Cardiac muscle cell (in vitro differentiated cells and primary cell): ENCODE data around the gene CAPN9. TPM values are rescaled to one million over a fixed set of nuclear protein-coding genes. Genes with fewer than 3 reads are reported as not detected.

Experiments
- DNase-seq, 2 donors: peaks; one replicate each; pipeline versions ENCODE4 v3.0.0 to v3.0.0-alpha.2; 2010 to 2017; ENCODE audit warnings: low read depth in 1 of 2, low spot score in 1 of 2
- H3K27ac ChIP-seq: fragments of 200-600 bp; sonication (generic); 2 replicates; pipeline ENCODE4 v1.5.1; 2016
- H3K27me3 ChIP-seq: fragments of 200-600 bp; sonication (generic); 2 replicates; pipeline ENCODE4 v1.6.0; 2016; ENCODE audit warnings: control low read depth
- H3K36me3 ChIP-seq: fragments of 200-600 bp; sonication (generic); 2 replicates; pipeline ENCODE4 v1.5.1; 2016; ENCODE audit warnings: control low read depth
- H3K4me1 ChIP-seq: fragments of 200-600 bp; sonication (generic); 2 replicates; pipeline ENCODE4 v1.8.1; 2017; ENCODE audit warnings: low read depth, mild to moderate bottlenecking, mixed run types
- H3K4me3 ChIP-seq: fragments of 200-600 bp; sonication (generic); 2 replicates; pipeline ENCODE4 v1.5.1; 2016; ENCODE audit warnings: mild to moderate bottlenecking
- H3K9me3 ChIP-seq: fragments of 200-600 bp; sonication (generic); 2 replicates; pipeline ENCODE4 v1.5.1; 2017; ENCODE audit warnings: low read depth, mild to moderate bottlenecking, control low read depth
- polyA plus RNA-seq: library from polyadenylated mRNA; unstranded; fragments of >200 nt; fragmentation: Nextera tagmentation; extraction: Ambion mirVana; gene quantifications from 2 replicates; pipeline ENCODE4 v1.2.1, GENCODE V29; 2016
- total RNA-seq: library from RNA; depleted of rRNA; stranded (reverse); fragments of >200 nt; gene quantifications from 2 replicates; pipeline ENCODE4 v1.2.3, GENCODE V29; 2016
- TF ChIP-seq, protein P1 (sequence below): IDR thresholded peaks from 2 replicates; pipeline ENCODE4 v1.5.1; 2012; ENCODE audit warnings: low read depth, mild to moderate bottlenecking, low read length

CAPN9 gene
- total and polyA plus RNA-seq, 2 experiments from 2014 or later, result 0.12 to 0.87 TPM

DNA sequence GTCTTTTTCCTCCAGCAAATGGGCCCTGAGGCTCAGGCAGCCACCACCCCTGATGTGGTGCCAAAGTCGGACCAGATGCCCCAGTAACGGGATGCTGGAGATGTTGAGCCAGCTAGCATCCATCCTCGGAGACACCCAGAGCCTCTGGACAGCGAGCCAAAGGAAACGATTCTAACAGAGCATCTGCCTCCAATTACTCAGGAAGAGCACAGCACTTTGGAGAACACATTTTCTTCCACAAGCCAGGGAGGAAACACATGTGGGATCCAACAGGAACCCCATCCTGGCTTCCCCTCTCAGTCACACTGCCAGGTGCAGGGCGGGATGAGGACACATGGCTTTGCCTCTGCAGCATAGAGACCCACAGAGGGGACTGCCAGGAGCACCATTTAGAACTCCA, 76.2 kb downstream of the CAPN9 start:
- no peaks in the 10 kb centered on the region for H3K36me3 ChIP-seq
- peaks cover 6% of the 10 kb centered on the region for H3K4me1 ChIP-seq
- no peak for DNase-seq
- no peak overlapping the region for H3K4me3 ChIP-seq
- TF ChIP-seq, protein P1, sequence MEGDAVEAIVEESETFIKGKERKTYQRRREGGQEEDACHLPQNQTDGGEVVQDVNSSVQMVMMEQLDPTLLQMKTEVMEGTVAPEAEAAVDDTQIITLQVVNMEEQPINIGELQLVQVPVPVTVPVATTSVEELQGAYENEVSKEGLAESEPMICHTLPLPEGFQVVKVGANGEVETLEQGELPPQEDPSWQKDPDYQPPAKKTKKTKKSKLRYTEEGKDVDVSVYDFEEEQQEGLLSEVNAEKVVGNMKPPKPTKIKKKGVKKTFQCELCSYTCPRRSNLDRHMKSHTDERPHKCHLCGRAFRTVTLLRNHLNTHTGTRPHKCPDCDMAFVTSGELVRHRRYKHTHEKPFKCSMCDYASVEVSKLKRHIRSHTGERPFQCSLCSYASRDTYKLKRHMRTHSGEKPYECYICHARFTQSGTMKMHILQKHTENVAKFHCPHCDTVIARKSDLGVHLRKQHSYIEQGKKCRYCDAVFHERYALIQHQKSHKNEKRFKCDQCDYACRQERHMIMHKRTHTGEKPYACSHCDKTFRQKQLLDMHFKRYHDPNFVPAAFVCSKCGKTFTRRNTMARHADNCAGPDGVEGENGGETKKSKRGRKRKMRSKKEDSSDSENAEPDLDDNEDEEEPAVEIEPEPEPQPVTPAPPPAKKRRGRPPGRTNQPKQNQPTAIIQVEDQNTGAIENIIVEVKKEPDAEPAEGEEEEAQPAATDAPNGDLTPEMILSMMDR, result no peak
- no peak overlapping the region for H3K27ac ChIP-seq
- H3K27me3 ChIP-seq, result no peaks in the 10 kb centered on the region
- no peaks in the 10 kb centered on the region for H3K9me3 ChIP-seq

GRCh38 chr1:230823931-230824381, 76.8 kb downstream of the CAPN9 start:
- Histone ChIP-seq H3K4me1 (peaks cover 6% of the 10 kb centered on the region), H3K27me3 (no peaks in the 10 kb centered on the region), H3K4me3 (no peak overlapping the region), H3K27ac (no peak overlapping the region), H3K9me3 (no peaks in the 10 kb centered on the region), H3K36me3 (no peaks in the 10 kb centered on the region)
- DNase-seq, result no peak
- TF ChIP-seq, protein P1, result no peak

DNA sequence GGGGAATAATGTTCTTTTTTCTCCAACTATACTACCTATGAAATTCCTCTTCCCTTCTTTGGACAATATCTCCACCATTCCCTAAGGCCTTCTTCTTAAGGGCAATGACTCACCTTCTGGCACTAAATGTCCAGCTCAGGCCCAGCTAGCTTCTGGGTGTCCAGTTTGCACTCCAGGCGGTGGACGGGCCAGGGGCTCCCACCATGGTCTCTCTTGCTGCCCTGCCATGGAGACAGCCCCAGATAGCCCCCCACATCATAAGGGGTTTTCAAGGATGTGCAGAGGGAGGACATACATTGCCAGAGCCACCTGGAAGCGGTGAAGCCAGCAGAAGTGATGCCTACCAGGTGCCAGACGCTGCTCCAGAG, 77.3 kb downstream of the CAPN9 start:
- Histone ChIP-seq H3K36me3 (no peaks in the 10 kb centered on the region), H3K27me3 (no peaks in the 10 kb centered on the region), H3K27ac (no peak overlapping the region), H3K9me3 (no peaks in the 10 kb centered on the region), H3K4me3 (no peak overlapping the region), H3K4me1 (peaks cover 6% of the 10 kb centered on the region)
- no peak for DNase-seq
- TF ChIP-seq, protein P1, result no peak

GRCh38 chr1:230824919-230825721, 77.9 kb downstream of the CAPN9 start:
- no peaks in the 10 kb centered on the region for H3K27me3 ChIP-seq
- H3K4me3 ChIP-seq, result no peak overlapping the region
- H3K4me1 ChIP-seq, result peaks cover 6% of the 10 kb centered on the region
- H3K9me3 ChIP-seq, result no peaks in the 10 kb centered on the region
- H3K36me3 ChIP-seq, result no peaks in the 10 kb centered on the region
- TF ChIP-seq, protein P1, result no peak
- peak in 1 of 2 donors; percentile 60 for DNase-seq
- H3K27ac ChIP-seq, result peak overlapping the region; percentile 23

DNA sequence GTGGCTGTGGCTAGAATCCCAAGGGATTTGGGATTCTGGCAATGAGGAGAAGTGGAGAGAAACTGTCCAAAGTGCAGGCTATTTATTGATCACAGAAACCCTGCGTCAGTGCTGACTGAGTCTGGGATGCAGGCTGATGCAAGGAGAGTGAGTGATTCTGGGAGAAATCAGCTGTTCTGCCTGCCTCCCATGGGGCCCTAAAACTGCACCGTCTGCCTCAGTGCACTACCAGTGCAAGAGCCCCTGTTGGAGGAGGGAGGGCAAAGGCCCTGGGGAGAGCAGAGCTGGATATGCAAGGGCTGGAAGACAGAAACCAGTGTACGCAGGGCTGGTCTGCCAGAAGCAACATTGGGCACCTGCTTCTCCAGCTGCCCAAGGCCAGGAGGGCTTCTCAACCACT, 78.6 kb downstream of the CAPN9 start:
- TF ChIP-seq, protein P1, result no peak
- DNase-seq, result no peak
- Histone ChIP-seq H3K27me3 (no peaks in the 10 kb centered on the region), H3K4me3 (no peak overlapping the region), H3K36me3 (no peaks in the 10 kb centered on the region), H3K4me1 (peaks cover 6% of the 10 kb centered on the region), H3K9me3 (no peaks in the 10 kb centered on the region), H3K27ac (no peak overlapping the region)
